GM23248 (cell line): Measurements from ENCODE around the gene MRS2.
"Not testable (repeated sequence)": the region's sequence is repeated elsewhere in the genome, so short reads cannot be mapped to it uniquely, and the experiment has no call there.

Experiments
- EZH2 ChIP-seq: fragments of 200-600 bp; sonication (generic); IDR thresholded peaks from 2 replicates; pipeline ENCODE4 v1.6.1; 2018; ENCODE audit warnings: antibody characterized with exemption, mild to moderate bottlenecking; ENCODE audit not compliant: insufficient read depth, poor library complexity, severe bottlenecking
- EZH2phosphoT487 ChIP-seq: fragments of 200-600 bp; sonication (generic); IDR thresholded peaks from 2 replicates; pipeline ENCODE4 v1.6.1; 2018; ENCODE audit warnings: antibody characterized with exemption, moderate library complexity, mild to moderate bottlenecking, low read depth; ENCODE audit not compliant: insufficient read depth

DNA sequence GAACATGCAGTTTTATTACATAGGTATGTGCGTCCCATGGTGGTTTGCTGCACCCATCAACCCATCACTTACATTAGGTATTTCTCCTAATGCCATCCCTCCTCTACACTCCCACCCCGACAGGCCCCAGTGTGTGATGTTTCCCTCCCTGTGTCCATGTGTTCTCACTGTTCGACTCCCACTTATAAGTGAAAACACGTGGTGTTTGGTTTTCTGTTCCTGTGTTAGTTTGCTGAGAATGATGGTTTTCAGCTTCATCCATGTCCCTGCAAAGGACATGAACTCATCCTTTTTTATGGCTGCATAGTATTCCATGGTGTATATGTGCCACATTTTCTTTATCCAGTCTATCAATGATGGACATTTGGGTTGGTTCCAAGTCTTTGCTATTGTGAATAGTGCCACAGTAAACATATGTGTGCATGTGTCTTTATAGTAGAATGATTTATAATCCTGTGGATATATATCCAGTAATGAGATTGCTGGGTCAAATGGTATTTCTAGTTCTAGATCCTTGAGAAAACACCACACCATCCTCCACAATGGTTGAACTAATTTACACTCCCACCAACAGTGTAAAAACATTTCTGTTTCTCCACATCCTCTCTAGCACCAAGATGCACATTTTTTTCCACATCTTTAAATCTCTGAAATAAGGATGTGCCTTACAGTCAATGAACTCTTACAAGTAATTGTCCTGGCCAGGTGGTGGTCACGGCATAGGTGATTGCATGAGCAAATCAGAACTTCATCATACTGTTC is 18.2 kb upstream of the MRS2 start:
- not testable (repeated sequence) for TF ChIP-seq EZH2, EZH2phosphoT487
